ENCODE measurements around the gene FBXL17. TPM values are rescaled to one million over a fixed set of nuclear protein-coding genes. Genes with fewer than 3 reads are reported as not detected.

The FBXL17 gene
- total and polyA plus RNA-seq, 3 experiments from 2014 or later = 6.4 to 8.2 (median 6.9) TPM

GRCh38 chr5:108129129-108129528 lies 252.8 kb downstream of the FBXL17 start:
- no peaks in the 10 kb centered on the region for H3K9me3 ChIP-seq (ENCODE audit: low read length)
- CTCF ChIA-PET = no interaction called here
- no peak overlapping the region for H3K4me3 Mint-ChIP-seq
- DNase-seq = no peak
- H3K4me1 ChIP-seq (ENCODE audit: insufficient read depth, low read length) = no peaks in the 10 kb centered on the region
- H3K27ac ChIP-seq (ENCODE audit: low read depth, low read length) = no peak overlapping the region
- no peaks in the 10 kb centered on the region for H3K36me3 ChIP-seq (ENCODE audit: insufficient read depth, low read length)
- H3K4me3 ChIP-seq (ENCODE audit: low read length) = no peak overlapping the region
- peaks cover 0 to 4% (median 3%) of the 10 kb centered on the region in 3 donors for H3K36me3 Mint-ChIP-seq
- no peaks in the 10 kb centered on the region for H3K9me3 Mint-ChIP-seq
- H3K27me3 Mint-ChIP-seq = no peaks in the 10 kb centered on the region
- no peak overlapping the region for H3K27ac Mint-ChIP-seq
- POLR2A ChIA-PET = interaction anchor here (0.5 kb wide), 1 partner anchor 68 kb away, joined by 3 read pairs; no protein-coding TSS in a partner anchor
- no peaks in the 10 kb centered on the region for H3K4me1 Mint-ChIP-seq
- no peaks in the 10 kb centered on the region for H3K27me3 ChIP-seq (ENCODE audit: insufficient read depth, low read length, poor library complexity, severe bottlenecking)

DNA sequence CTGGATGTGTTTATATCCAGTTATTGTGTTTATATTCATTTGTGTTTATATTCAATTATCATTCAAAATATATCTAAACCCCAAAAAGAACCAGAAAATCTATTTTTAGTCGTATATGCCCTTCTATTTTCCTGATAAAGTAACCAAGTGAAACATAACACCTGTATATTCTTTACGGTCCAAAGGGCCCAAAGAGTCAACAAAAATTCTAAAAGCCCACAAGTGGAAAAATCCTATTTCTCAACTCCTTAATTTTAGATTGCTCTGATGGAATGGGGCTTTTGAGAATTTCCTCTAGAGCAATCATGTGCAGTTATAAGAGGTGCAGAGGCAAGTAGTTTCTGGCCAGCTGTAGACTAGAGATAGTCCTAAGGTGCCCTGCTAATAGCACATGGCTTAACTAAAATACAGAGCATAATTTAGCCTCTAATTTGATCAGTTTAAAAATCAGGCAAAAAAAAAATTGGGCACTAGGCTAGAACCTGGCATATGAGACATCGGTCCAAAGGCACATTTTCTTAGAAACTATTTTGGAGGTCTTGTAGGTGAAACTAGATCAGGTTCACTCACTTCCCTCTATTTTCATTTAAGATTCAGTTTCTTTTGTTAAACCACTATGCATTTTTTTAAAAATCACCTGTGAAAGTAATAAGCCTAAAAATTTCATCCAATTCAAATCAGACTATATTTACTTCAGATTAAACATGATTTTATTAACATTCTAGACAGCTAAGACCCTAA lies 256.0 kb downstream of the FBXL17 start:
- no peaks in the 10 kb centered on the region for H3K4me1 ChIP-seq (ENCODE audit: insufficient read depth, low read length)
- no peaks in the 10 kb centered on the region for H3K9me3 ChIP-seq (ENCODE audit: low read length)
- no peak overlapping the region for H3K4me3 ChIP-seq (ENCODE audit: low read length)
- no peaks in the 10 kb centered on the region for H3K4me1 Mint-ChIP-seq
- no peak overlapping the region for H3K27ac Mint-ChIP-seq
- H3K27me3 ChIP-seq (ENCODE audit: insufficient read depth, low read length, poor library complexity, severe bottlenecking) = no peaks in the 10 kb centered on the region
- H3K27ac ChIP-seq (ENCODE audit: low read depth, low read length) = no peak overlapping the region
- H3K4me3 Mint-ChIP-seq = no peak overlapping the region
- CTCF ChIA-PET = no interaction called here
- H3K36me3 Mint-ChIP-seq = peaks cover 0 to 6% (median 0%) of the 10 kb centered on the region in 3 donors
- no peak for DNase-seq
- H3K27me3 Mint-ChIP-seq = no peaks in the 10 kb centered on the region
- POLR2A ChIA-PET = no interaction called here
- H3K36me3 ChIP-seq (ENCODE audit: insufficient read depth, low read length) = no peaks in the 10 kb centered on the region
- H3K9me3 Mint-ChIP-seq = no peaks in the 10 kb centered on the region

DNA sequence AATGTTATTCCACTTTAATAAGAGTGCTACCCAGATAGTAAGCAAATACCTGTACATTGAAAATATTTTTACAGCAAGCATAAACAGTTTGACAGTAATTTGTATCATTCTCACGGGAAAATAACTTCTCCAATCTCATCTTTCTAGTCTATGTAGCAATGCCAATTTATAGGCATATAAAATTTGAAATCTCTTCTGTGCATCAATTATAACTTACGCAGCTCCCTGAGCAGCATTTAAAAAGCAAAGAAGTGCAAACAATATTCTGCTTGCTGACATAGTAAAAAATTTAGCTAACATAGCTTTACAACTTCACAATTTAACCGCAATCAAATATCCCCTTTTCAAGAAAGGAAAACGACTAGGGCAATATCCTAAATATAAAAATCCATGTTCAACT lies 257.3 kb downstream of the FBXL17 start:
- POLR2A ChIA-PET = no interaction called here
- Mint-ChIP-seq H3K9me3 (no peaks in the 10 kb centered on the region), H3K4me1 (no peaks in the 10 kb centered on the region)

GRCh38 chr5:108122702-108123101 lies 259.2 kb downstream of the FBXL17 start:
- Mint-ChIP-seq H3K27ac (no peak overlapping the region), H3K27me3 (no peaks in the 10 kb centered on the region), H3K4me1 (no peaks in the 10 kb centered on the region), H3K9me3 (no peaks in the 10 kb centered on the region), H3K4me3 (no peak overlapping the region), H3K36me3 (peaks cover 4 to 11% (median 5%) of the 10 kb centered on the region in 3 donors)
- ChIA-PET CTCF (no interaction called here), POLR2A (no interaction called here)
- Histone ChIP-seq H3K4me1 (ENCODE audit: insufficient read depth, low read length) (no peaks in the 10 kb centered on the region), H3K27ac (ENCODE audit: low read depth, low read length) (no peak overlapping the region), H3K36me3 (ENCODE audit: insufficient read depth, low read length) (no peaks in the 10 kb centered on the region), H3K9me3 (ENCODE audit: low read length) (no peaks in the 10 kb centered on the region), H3K27me3 (ENCODE audit: insufficient read depth, low read length, poor library complexity, severe bottlenecking) (no peaks in the 10 kb centered on the region), H3K4me3 (ENCODE audit: low read length) (no peak overlapping the region)
- no peak for DNase-seq

More for the DNA sequence above, 257.3 kb downstream of the FBXL17 start:
- CTCF ChIA-PET = no interaction called here
- Histone ChIP-seq H3K27me3 (ENCODE audit: insufficient read depth, low read length, poor library complexity, severe bottlenecking) (no peaks in the 10 kb centered on the region), H3K4me3 (ENCODE audit: low read length) (no peak overlapping the region), H3K4me1 (ENCODE audit: insufficient read depth, low read length) (no peaks in the 10 kb centered on the region), H3K36me3 (ENCODE audit: insufficient read depth, low read length) (no peaks in the 10 kb centered on the region), H3K27ac (ENCODE audit: low read depth, low read length) (no peak overlapping the region), H3K9me3 (ENCODE audit: low read length) (no peaks in the 10 kb centered on the region)
- no peak overlapping the region for H3K27ac Mint-ChIP-seq
- DNase-seq = no peak
- H3K36me3 Mint-ChIP-seq = peaks cover 4 to 7% (median 6%) of the 10 kb centered on the region in 3 donors
- no peaks in the 10 kb centered on the region for H3K27me3 Mint-ChIP-seq
- H3K4me3 Mint-ChIP-seq = no peak overlapping the region

GRCh38 chr5:108118813-108119514 lies 262.9 kb downstream of the FBXL17 start:
- no peak overlapping the region for H3K27ac ChIP-seq (ENCODE audit: low read depth, low read length)
- ChIA-PET POLR2A (no interaction called here), CTCF (no interaction called here)
- Mint-ChIP-seq H3K27ac (no peak overlapping the region), H3K4me3 (no peak overlapping the region), H3K27me3 (no peaks in the 10 kb centered on the region), H3K36me3 (peaks cover 9 to 24% (median 12%) of the 10 kb centered on the region in 3 donors), H3K9me3 (peaks cover 0 to 2% (median 0%) of the 10 kb centered on the region in 5 donors), H3K4me1 (no peaks in the 10 kb centered on the region)
- no peaks in the 10 kb centered on the region for H3K9me3 ChIP-seq (ENCODE audit: low read length)
- DNase-seq = no peak
- H3K4me3 ChIP-seq (ENCODE audit: low read length) = no peak overlapping the region
- no peaks in the 10 kb centered on the region for H3K4me1 ChIP-seq (ENCODE audit: insufficient read depth, low read length)
- no peaks in the 10 kb centered on the region for H3K36me3 ChIP-seq (ENCODE audit: insufficient read depth, low read length)
- no peaks in the 10 kb centered on the region for H3K27me3 ChIP-seq (ENCODE audit: insufficient read depth, low read length, poor library complexity, severe bottlenecking)

DNA sequence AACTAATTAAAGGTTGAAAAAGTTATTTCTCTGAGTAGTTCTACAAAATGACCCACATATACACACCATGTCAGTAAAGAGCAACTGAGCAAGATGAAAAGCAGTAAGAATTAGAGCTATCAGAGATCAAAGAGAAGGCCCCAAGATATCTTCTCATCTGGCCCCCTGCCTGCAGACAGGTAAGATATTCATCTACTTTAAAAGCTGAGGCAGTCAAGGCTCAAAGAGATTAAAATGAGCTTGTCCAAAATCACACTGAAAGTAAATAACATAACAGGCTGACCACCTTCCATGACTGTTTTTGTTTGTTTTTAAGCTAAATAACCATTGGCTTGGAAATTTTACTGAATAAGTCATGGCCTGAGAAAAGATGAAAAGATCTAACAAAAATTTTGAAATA lies 266.2 kb downstream of the FBXL17 start:
- DNase-seq = no peak
- H3K27me3 ChIP-seq (ENCODE audit: insufficient read depth, low read length, poor library complexity, severe bottlenecking) = no peaks in the 10 kb centered on the region
- H3K27me3 Mint-ChIP-seq = no peaks in the 10 kb centered on the region
- H3K4me3 ChIP-seq (ENCODE audit: low read length) = no peak overlapping the region
- no peaks in the 10 kb centered on the region for H3K4me1 ChIP-seq (ENCODE audit: insufficient read depth, low read length)
- H3K9me3 ChIP-seq (ENCODE audit: low read length) = no peaks in the 10 kb centered on the region
- no peak overlapping the region for H3K4me3 Mint-ChIP-seq
- ChIA-PET CTCF (no interaction called here), POLR2A (no interaction called here)
- no peaks in the 10 kb centered on the region for H3K36me3 ChIP-seq (ENCODE audit: insufficient read depth, low read length)
- peaks cover 12 to 40% (median 20%) of the 10 kb centered on the region in 3 donors for H3K36me3 Mint-ChIP-seq
- H3K27ac Mint-ChIP-seq = no peak overlapping the region
- peaks cover 3 to 7% (median 4%) of the 10 kb centered on the region in 5 donors for H3K9me3 Mint-ChIP-seq
- no peak overlapping the region for H3K27ac ChIP-seq (ENCODE audit: low read depth, low read length)
- H3K4me1 Mint-ChIP-seq = no peaks in the 10 kb centered on the region

DNA sequence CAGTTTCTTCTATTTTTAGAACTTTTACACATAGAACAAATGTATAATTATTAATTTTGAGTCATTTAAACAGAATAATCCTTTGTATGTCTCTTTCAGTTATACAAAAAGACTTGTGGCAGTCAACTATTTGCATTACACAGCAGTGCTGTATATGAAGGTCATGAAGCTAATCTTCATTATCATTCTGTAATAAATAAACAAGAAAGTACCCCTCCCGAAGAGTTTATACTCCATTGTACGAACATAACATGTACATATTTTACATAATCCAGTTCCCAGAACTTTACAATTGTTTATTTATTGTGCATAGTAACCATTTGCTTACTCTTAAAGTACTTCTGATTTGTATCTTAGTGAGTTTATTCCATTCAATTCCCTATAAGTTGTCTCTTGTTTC lies 267.9 kb downstream of the FBXL17 start:
- no peak overlapping the region for H3K4me3 Mint-ChIP-seq
- H3K4me1 Mint-ChIP-seq = no peaks in the 10 kb centered on the region
- Histone ChIP-seq H3K36me3 (ENCODE audit: insufficient read depth, low read length) (no peaks in the 10 kb centered on the region), H3K9me3 (ENCODE audit: low read length) (no peaks in the 10 kb centered on the region), H3K27ac (ENCODE audit: low read depth, low read length) (no peak overlapping the region), H3K4me3 (ENCODE audit: low read length) (no peak overlapping the region), H3K27me3 (ENCODE audit: insufficient read depth, low read length, poor library complexity, severe bottlenecking) (no peaks in the 10 kb centered on the region), H3K4me1 (ENCODE audit: insufficient read depth, low read length) (no peaks in the 10 kb centered on the region)
- peaks cover 12 to 35% (median 23%) of the 10 kb centered on the region in 3 donors for H3K36me3 Mint-ChIP-seq
- DNase-seq = no peak
- no peak overlapping the region for H3K27ac Mint-ChIP-seq
- CTCF ChIA-PET = no interaction called here
- POLR2A ChIA-PET = no interaction called here
- peaks cover 3 to 7% (median 4%) of the 10 kb centered on the region in 5 donors for H3K9me3 Mint-ChIP-seq
- no peaks in the 10 kb centered on the region for H3K27me3 Mint-ChIP-seq

GRCh38 chr5:108111736-108112135 lies 270.2 kb downstream of the FBXL17 start:
- Histone ChIP-seq H3K27me3 (ENCODE audit: insufficient read depth, low read length, poor library complexity, severe bottlenecking) (no peaks in the 10 kb centered on the region), H3K27ac (ENCODE audit: low read depth, low read length) (no peak overlapping the region), H3K4me3 (ENCODE audit: low read length) (no peak overlapping the region), H3K36me3 (ENCODE audit: insufficient read depth, low read length) (no peaks in the 10 kb centered on the region), H3K9me3 (ENCODE audit: low read length) (no peaks in the 10 kb centered on the region), H3K4me1 (ENCODE audit: insufficient read depth, low read length) (no peaks in the 10 kb centered on the region)
- DNase-seq = no peak
- H3K36me3 Mint-ChIP-seq = peaks cover 15 to 40% (median 23%) of the 10 kb centered on the region in 3 donors
- H3K4me1 Mint-ChIP-seq = no peaks in the 10 kb centered on the region
- peaks cover 3 to 7% (median 4%) of the 10 kb centered on the region in 5 donors for H3K9me3 Mint-ChIP-seq
- ChIA-PET POLR2A (no interaction called here), CTCF (no interaction called here)
- H3K27ac Mint-ChIP-seq = no peak overlapping the region
- H3K4me3 Mint-ChIP-seq = no peak overlapping the region
- no peaks in the 10 kb centered on the region for H3K27me3 Mint-ChIP-seq
